HEK293 (cell line): ENCODE data around the gene EEF1AKMT2.

Experiments
- CTCF ChIA-PET: fragments of 350-600 bp; formaldehyde crosslinking; extraction: SDS; loops from one replicate; lab custom pipeline; 2021; ENCODE audit warnings: antibody characterized with exemption; lab: Yijun Ruan, JAX
- POLR2A ChIA-PET: fragments of 300-600 bp; formaldehyde crosslinking; extraction: SDS; loops from one replicate; lab custom pipeline; 2020; ENCODE audit warnings: antibody characterized with exemption, inconsistent platforms; lab: Yijun Ruan, JAX
- H3K27ac ChIP-seq: fragments of 200-500 bp; sonication (Bioruptor generic); 2 replicates; pipeline ENCODE4 v1.5.1; 2014; ENCODE audit warnings: low read depth, low read length, control low read depth, inconsistent platforms; ENCODE audit errors: extremely low read depth
- H3K36me3 ChIP-seq, 2 experiments: fragments of 200-500 bp in 1 of 2; sonication (Bioruptor generic) in 1 of 2; 1 replicate in 1 of 2; 2 replicates in 1 of 2; pipeline ENCODE4 v1.5.1; 2014 to 2017; ENCODE audit warnings: inconsistent platforms in 2 of 2, low read length in 2 of 2; ENCODE audit not compliant: control insufficient read depth in 2 of 2, insufficient read depth in 1 of 2
- H3K4me1 ChIP-seq: fragments of 200-500 bp; sonication (Bioruptor generic); 2 replicates; pipeline ENCODE4 v1.5.1; 2014; ENCODE audit warnings: mild to moderate bottlenecking, low read length, inconsistent platforms; ENCODE audit not compliant: control insufficient read depth, insufficient read depth
- H3K4me3 ChIP-seq: 2 replicates; pipeline ENCODE4 v1.5.1; 2011; ENCODE audit warnings: low read depth, mild to moderate bottlenecking, control low read depth, low read length, moderate library complexity
- H3K9me3 ChIP-seq: fragments of 200-500 bp; sonication (Bioruptor generic); 2 replicates; pipeline ENCODE4 v1.5.1; 2014; ENCODE audit warnings: low read depth, low read length, inconsistent platforms; ENCODE audit not compliant: control insufficient read depth, insufficient read depth
- BCL11B ChIP-seq: fragments of 450-650 bp; formaldehyde crosslinking; IDR thresholded peaks from 2 replicates; pipeline ENCODE4 v1.5.1; 2016; ENCODE audit warnings: low read depth, missing biosample characterization, missing genetic modification characterization
- IKZF3 ChIP-seq: fragments of 450-650 bp; IDR thresholded peaks from 2 replicates; pipeline ENCODE4 v1.5.0; 2018; ENCODE audit warnings: missing biosample characterization, mild to moderate bottlenecking, missing genetic modification characterization, moderate library complexity
- MEIS1 ChIP-seq: sonication (generic); formaldehyde crosslinking; IDR thresholded peaks from 2 replicates; pipeline ENCODE4 v1.8.1; 2022; ENCODE audit warnings: missing genetic modification reagents, mild to moderate bottlenecking, borderline replicate concordance
- MYNN ChIP-seq: fragments of 450-650 bp; formaldehyde crosslinking; IDR thresholded peaks from 2 replicates; pipeline ENCODE4 v1.5.1; 2016; ENCODE audit warnings: missing biosample characterization, missing genetic modification characterization, borderline replicate concordance
- SP3 ChIP-seq: fragments of 450-650 bp; formaldehyde crosslinking; IDR thresholded peaks from 2 replicates; pipeline ENCODE4 v1.5.1; 2016; ENCODE audit warnings: missing biosample characterization, missing genetic modification characterization
- SP7 ChIP-seq: fragments of 450-650 bp; formaldehyde crosslinking; IDR thresholded peaks from 2 replicates; pipeline ENCODE4 v1.5.1; 2016; ENCODE audit warnings: missing biosample characterization, missing genetic modification characterization
- TCF7L2 ChIP-seq: IDR thresholded peaks from 2 replicates; pipeline ENCODE4 v1.6.1; 2011; ENCODE audit warnings: low read depth, mild to moderate bottlenecking, inconsistent platforms, low read length, moderate library complexity, borderline replicate concordance
- YY1 ChIP-seq: fragments of 450-650 bp; formaldehyde crosslinking; IDR thresholded peaks from 2 replicates; pipeline ENCODE4 v1.5.1; 2018; ENCODE audit warnings: missing biosample characterization, missing genetic modification characterization
- ZNF157 ChIP-seq: fragments of 450-650 bp; formaldehyde crosslinking; IDR thresholded peaks from 2 replicates; pipeline ENCODE4 v1.5.1; 2016; ENCODE audit warnings: missing biosample characterization, missing genetic modification characterization
- ZNF19 ChIP-seq: fragments of 450-650 bp; formaldehyde crosslinking; IDR thresholded peaks from 2 replicates; pipeline ENCODE4; 2016; ENCODE audit warnings: missing biosample characterization, missing genetic modification characterization, low read depth
- ZNF561 ChIP-seq: fragments of 450-650 bp; IDR thresholded peaks from 2 replicates; pipeline ENCODE4 v1.5.1; 2018; ENCODE audit warnings: missing biosample characterization, missing genetic modification characterization, borderline replicate concordance
- ZNF670 ChIP-seq: fragments of 450-650 bp; formaldehyde crosslinking; IDR thresholded peaks from 2 replicates; pipeline ENCODE4 v1.5.1; 2016; ENCODE audit warnings: missing biosample characterization, missing genetic modification characterization, low read depth
- ZNF843 ChIP-seq: fragments of 450-650 bp; formaldehyde crosslinking; IDR thresholded peaks from 2 replicates; pipeline ENCODE4 v1.5.1; 2016; ENCODE audit warnings: missing biosample characterization, missing genetic modification characterization
- TF ChIP-seq, protein P1 (sequence below): fragments of 450-650 bp; formaldehyde crosslinking; IDR thresholded peaks from 2 replicates; pipeline ENCODE4 v1.5.1; 2017; ENCODE audit warnings: missing biosample characterization, missing genetic modification characterization
- TF ChIP-seq, protein P2 (sequence below): fragments of 450-650 bp; formaldehyde crosslinking; IDR thresholded peaks from 2 replicates; pipeline ENCODE4 v1.5.1; 2016; ENCODE audit warnings: missing biosample characterization, missing genetic modification characterization
- TF ChIP-seq, protein P3 (sequence below): fragments of 450-650 bp; formaldehyde crosslinking; IDR thresholded peaks from 2 replicates; pipeline ENCODE4 v1.5.1; 2016; ENCODE audit warnings: missing biosample characterization, missing genetic modification characterization, low read depth
- TF ChIP-seq, protein P4 (sequence below): fragments of 450-650 bp; formaldehyde crosslinking; IDR thresholded peaks from 2 replicates; pipeline ENCODE4 v1.5.1; 2016; ENCODE audit warnings: missing biosample characterization, missing genetic modification characterization
- TF ChIP-seq, protein P5 (sequence below): fragments of 450-650 bp; formaldehyde crosslinking; IDR thresholded peaks from 2 replicates; pipeline ENCODE4 v1.5.1; 2017; ENCODE audit warnings: missing biosample characterization, missing genetic modification characterization
- TF ChIP-seq, protein P6 (sequence below): fragments of 450-650 bp; formaldehyde crosslinking; IDR thresholded peaks from 2 replicates; pipeline ENCODE4 v1.5.1; 2017; ENCODE audit warnings: missing biosample characterization, mild to moderate bottlenecking, missing genetic modification characterization, moderate library complexity

EEF1AKMT2 gene

DNA sequence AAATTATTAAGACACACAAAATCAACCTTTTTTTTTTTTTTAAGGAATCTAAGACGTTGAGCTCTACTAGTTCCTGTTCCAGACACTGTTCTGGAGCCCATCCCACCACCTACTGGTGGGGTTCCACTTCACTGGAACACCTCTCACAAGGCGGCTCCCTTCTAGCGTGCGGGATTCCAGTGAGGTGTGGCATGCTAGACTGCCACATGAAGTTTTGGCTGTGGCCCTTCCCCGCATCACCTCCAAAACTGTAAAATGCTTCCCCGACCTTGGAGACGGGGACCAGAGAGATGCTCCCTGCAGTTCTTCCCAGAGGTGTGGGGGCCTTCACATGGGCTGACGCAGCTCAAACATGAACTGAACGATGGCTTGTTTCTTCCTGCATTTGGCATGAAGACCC lies 60.1 kb downstream of the EEF1AKMT2 start:
- no peaks in the 10 kb centered on the region for H3K9me3 ChIP-seq
- H3K4me1 ChIP-seq = no peaks in the 10 kb centered on the region
- H3K36me3 ChIP-seq = peaks cover 0 to 37% of the 10 kb centered on the region in 2 experiments; a peak in 1 of 3 replicates
- TF ChIP-seq SP7 (tag by site-specific recombination) = no peak
- no peak for TF ChIP-seq TCF7L2
- TF ChIP-seq, protein P1, sequence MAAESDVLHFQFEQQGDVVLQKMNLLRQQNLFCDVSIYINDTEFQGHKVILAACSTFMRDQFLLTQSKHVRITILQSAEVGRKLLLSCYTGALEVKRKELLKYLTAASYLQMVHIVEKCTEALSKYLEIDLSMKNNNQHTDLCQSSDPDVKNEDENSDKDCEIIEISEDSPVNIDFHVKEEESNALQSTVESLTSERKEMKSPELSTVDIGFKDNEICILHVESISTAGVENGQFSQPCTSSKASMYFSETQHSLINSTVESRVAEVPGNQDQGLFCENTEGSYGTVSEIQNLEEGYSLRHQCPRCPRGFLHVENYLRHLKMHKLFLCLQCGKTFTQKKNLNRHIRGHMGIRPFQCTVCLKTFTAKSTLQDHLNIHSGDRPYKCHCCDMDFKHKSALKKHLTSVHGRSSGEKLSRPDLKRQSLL (tag by site-specific recombination) = no peak
- no peak for TF ChIP-seq SP3 (tag by site-specific recombination)
- TF ChIP-seq, protein P2, sequence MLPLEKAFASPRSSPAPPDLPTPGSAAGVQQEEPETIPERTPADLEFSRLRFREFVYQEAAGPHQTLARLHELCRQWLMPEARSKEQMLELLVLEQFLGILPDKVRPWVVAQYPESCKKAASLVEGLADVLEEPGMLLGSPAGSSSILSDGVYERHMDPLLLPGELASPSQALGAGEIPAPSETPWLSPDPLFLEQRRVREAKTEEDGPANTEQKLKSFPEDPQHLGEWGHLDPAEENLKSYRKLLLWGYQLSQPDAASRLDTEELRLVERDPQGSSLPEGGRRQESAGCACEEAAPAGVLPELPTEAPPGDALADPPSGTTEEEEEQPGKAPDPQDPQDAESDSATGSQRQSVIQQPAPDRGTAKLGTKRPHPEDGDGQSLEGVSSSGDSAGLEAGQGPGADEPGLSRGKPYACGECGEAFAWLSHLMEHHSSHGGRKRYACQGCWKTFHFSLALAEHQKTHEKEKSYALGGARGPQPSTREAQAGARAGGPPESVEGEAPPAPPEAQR (tag by site-specific recombination) = no peak
- TF ChIP-seq YY1 (tag by site-specific recombination) = no peak
- TF ChIP-seq ZNF19 = no peak
- no peak for TF ChIP-seq ZNF670 (tag by site-specific recombination)
- TF ChIP-seq, protein P3, sequence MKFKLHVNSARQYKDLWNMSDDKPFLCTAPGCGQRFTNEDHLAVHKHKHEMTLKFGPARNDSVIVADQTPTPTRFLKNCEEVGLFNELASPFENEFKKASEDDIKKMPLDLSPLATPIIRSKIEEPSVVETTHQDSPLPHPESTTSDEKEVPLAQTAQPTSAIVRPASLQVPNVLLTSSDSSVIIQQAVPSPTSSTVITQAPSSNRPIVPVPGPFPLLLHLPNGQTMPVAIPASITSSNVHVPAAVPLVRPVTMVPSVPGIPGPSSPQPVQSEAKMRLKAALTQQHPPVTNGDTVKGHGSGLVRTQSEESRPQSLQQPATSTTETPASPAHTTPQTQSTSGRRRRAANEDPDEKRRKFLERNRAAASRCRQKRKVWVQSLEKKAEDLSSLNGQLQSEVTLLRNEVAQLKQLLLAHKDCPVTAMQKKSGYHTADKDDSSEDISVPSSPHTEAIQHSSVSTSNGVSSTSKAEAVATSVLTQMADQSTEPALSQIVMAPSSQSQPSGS (tag by site-specific recombination) = no peak
- TF ChIP-seq, protein P4, sequence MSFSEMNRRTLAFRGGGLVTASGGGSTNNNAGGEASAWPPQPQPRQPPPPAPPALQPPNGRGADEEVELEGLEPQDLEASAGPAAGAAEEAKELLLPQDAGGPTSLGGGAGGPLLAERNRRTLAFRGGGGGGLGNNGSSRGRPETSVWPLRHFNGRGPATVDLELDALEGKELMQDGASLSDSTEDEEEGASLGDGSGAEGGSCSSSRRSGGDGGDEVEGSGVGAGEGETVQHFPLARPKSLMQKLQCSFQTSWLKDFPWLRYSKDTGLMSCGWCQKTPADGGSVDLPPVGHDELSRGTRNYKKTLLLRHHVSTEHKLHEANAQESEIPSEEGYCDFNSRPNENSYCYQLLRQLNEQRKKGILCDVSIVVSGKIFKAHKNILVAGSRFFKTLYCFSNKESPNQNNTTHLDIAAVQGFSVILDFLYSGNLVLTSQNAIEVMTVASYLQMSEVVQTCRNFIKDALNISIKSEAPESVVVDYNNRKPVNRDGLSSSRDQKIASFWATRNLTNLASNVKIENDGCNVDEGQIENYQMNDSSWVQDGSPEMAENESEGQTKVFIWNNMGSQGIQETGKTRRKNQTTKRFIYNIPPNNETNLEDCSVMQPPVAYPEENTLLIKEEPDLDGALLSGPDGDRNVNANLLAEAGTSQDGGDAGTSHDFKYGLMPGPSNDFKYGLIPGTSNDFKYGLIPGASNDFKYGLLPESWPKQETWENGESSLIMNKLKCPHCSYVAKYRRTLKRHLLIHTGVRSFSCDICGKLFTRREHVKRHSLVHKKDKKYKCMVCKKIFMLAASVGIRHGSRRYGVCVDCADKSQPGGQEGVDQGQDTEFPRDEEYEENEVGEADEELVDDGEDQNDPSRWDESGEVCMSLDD (tag by site-specific recombination) = no peak
- no peak for TF ChIP-seq ZNF561 (tag by site-specific recombination)
- no peak for TF ChIP-seq ZNF843 (tag by site-specific recombination)
- no peak for TF ChIP-seq MYNN (tag by site-specific recombination)
- no peak for TF ChIP-seq IKZF3 (tag by site-specific recombination)
- TF ChIP-seq, protein P5, sequence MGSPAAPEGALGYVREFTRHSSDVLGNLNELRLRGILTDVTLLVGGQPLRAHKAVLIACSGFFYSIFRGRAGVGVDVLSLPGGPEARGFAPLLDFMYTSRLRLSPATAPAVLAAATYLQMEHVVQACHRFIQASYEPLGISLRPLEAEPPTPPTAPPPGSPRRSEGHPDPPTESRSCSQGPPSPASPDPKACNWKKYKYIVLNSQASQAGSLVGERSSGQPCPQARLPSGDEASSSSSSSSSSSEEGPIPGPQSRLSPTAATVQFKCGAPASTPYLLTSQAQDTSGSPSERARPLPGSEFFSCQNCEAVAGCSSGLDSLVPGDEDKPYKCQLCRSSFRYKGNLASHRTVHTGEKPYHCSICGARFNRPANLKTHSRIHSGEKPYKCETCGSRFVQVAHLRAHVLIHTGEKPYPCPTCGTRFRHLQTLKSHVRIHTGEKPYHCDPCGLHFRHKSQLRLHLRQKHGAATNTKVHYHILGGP (tag by site-specific recombination) = no peak
- no peak for TF ChIP-seq ZNF157 (tag by site-specific recombination)
- TF ChIP-seq BCL11B (tag by site-specific recombination) = no peak
- TF ChIP-seq, protein P6, sequence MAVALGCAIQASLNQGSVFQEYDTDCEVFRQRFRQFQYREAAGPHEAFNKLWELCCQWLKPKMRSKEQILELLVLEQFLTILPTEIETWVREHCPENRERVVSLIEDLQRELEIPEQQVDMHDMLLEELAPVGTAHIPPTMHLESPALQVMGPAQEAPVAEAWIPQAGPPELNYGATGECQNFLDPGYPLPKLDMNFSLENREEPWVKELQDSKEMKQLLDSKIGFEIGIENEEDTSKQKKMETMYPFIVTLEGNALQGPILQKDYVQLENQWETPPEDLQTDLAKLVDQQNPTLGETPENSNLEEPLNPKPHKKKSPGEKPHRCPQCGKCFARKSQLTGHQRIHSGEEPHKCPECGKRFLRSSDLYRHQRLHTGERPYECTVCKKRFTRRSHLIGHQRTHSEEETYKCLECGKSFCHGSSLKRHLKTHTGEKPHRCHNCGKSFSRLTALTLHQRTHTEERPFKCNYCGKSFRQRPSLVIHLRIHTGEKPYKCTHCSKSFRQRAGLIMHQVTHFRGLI (tag by site-specific recombination) = no peak
- no peak for TF ChIP-seq MEIS1 (CRISPR knock-in tag)
- POLR2A ChIA-PET = interaction anchor here (0.6 kb wide), 1 partner anchor 18 kb away, joined by 3 read pairs; no protein-coding TSS in a partner anchor
- CTCF ChIA-PET = interaction anchor here (2.6 kb wide), 1 partner anchor 10 kb away, joined by 10 read pairs; no protein-coding TSS in a partner anchor
- no peak overlapping the region for H3K27ac ChIP-seq
- H3K4me3 ChIP-seq = no peak overlapping the region
